H1 (cell line): Measurements from ENCODE around the gene ZNF516. TPM values are rescaled to one million over a fixed set of nuclear protein-coding genes. Genes with fewer than 3 reads are reported as not detected.

Source experiments
- CTCF ChIA-PET: fragments of 300-600 bp; sonication (Branson Sonifier 250); formaldehyde crosslinking; loops from one replicate; lab custom pipeline; 2021; ENCODE audit not compliant: partially characterized antibody; lab: Charles Lee
- POLR2A ChIA-PET: fragments of 300-600 bp; sonication (Branson Sonifier 250); formaldehyde crosslinking; loops from one replicate; lab custom pipeline; 2021; ENCODE audit warnings: inconsistent platforms; ENCODE audit not compliant: partially characterized antibody; lab: Charles Lee
- DNase-seq, 2 experiments: peaks; one replicate each; pipeline versions ENCODE4 v3.0.0 to v3.0.0-alpha.2; 2010 to 2022; ENCODE audit warnings: low spot score in 2 of 2, low read depth in 1 of 2, mixed read lengths in 1 of 2
- FAIRE-seq: peaks from 2 replicates; lab custom pipeline; 2011; peaks lifted over from hg19 to GRCh38; lab: Jason Lieb, UNC
- H2AFZ ChIP-seq: 2 replicates; pipeline ENCODE4 v1.8.1; 2012; ENCODE audit warnings: low read length, inconsistent platforms
- H2AK5ac ChIP-seq: 2 replicates; pipeline ENCODE4 v1.6.1; 2013; ENCODE audit warnings: low read depth, low read length
- H2BK120ac ChIP-seq: replicated peaks from 2 replicates; pipeline ENCODE3; 2013; ENCODE audit warnings: low read depth, low read length, inconsistent platforms
- H2BK12ac ChIP-seq: 2 replicates; pipeline ENCODE4 v1.6.1; 2013; ENCODE audit warnings: low read depth, low read length
- H2BK15ac ChIP-seq: 2 replicates; pipeline ENCODE4 v1.6.1; 2013; ENCODE audit warnings: low read length
- H2BK20ac ChIP-seq: 2 replicates; pipeline ENCODE4 v1.6.1; 2013; ENCODE audit warnings: low read length
- H2BK5ac ChIP-seq: 2 replicates; pipeline ENCODE4 v1.6.1; 2013; ENCODE audit warnings: low read depth, low read length
- H3K14ac ChIP-seq: 2 replicates; pipeline ENCODE4 v1.6.1; 2013; ENCODE audit warnings: inconsistent platforms; ENCODE audit not compliant: insufficient read length
- H3K18ac ChIP-seq: 2 replicates; pipeline ENCODE4 v1.6.1; 2013; ENCODE audit warnings: low read length; ENCODE audit errors: extremely low read depth
- H3K23ac ChIP-seq: 2 replicates; pipeline ENCODE4 v1.6.1; 2013; ENCODE audit warnings: inconsistent platforms; ENCODE audit not compliant: insufficient read length
- H3K23me2 ChIP-seq: 2 replicates; pipeline ENCODE4 v1.6.1; 2013; ENCODE audit warnings: low read depth, low read length
- H3K27ac ChIP-seq: 2 replicates; pipeline ENCODE4 v1.6.1; 2011; ENCODE audit warnings: low read depth, low read length, inconsistent platforms
- H3K27me3 ChIP-seq, 4 experiments: replicated peaks in 1 of 4; 1 replicate in 1 of 4; 2 replicates in 3 of 4; pipeline versions ENCODE4 v1.6.1 to v1.8.1; 2011 to 2013; ENCODE audit warnings: low read length in 3 of 4, mild to moderate bottlenecking in 3 of 4, inconsistent platforms in 2 of 4, mixed read lengths in 2 of 4, moderate library complexity in 1 of 4; ENCODE audit not compliant: control insufficient read depth in 3 of 4, insufficient read depth in 3 of 4; ENCODE audit errors: extremely low read depth in 1 of 4
- H3K36me3 ChIP-seq, 4 experiments: 2 replicates each; pipeline versions ENCODE4 v1.6.1 to v1.8.1; 2011 to 2013; ENCODE audit warnings: mild to moderate bottlenecking in 4 of 4, low read length in 3 of 4, moderate library complexity in 2 of 4, control low read depth in 1 of 4, inconsistent platforms in 1 of 4; ENCODE audit not compliant: insufficient read depth in 4 of 4, control insufficient read depth in 2 of 4
- H3K4ac ChIP-seq: replicated peaks from 2 replicates; pipeline ENCODE3; 2013; ENCODE audit warnings: low read length, low read depth, mixed read lengths, inconsistent platforms; ENCODE audit not compliant: insufficient read length
- H3K4me1 ChIP-seq, 4 experiments: replicated peaks in 1 of 4; 1 replicate in 1 of 4; 2 replicates in 3 of 4; pipeline versions ENCODE4 v1.6.1 to v1.8.1; 2011 to 2013; ENCODE audit warnings: low read length in 3 of 4, inconsistent platforms in 2 of 4, mixed read lengths in 1 of 4; ENCODE audit not compliant: insufficient read depth in 4 of 4, control insufficient read depth in 3 of 4
- H3K4me2 ChIP-seq, 2 experiments: 2 replicates each; pipeline versions ENCODE4 v1.6.1 to v1.8.1; 2011 to 2013; ENCODE audit warnings: low read depth in 2 of 2, low read length in 2 of 2, control low read depth in 1 of 2, inconsistent platforms in 1 of 2, mild to moderate bottlenecking in 1 of 2; ENCODE audit not compliant: insufficient read depth in 1 of 2
- H3K4me3 ChIP-seq, 4 experiments: fragments of 200-600, 300-600 bp in 1 of 4; sonication (generic), shearing (Covaris generic), sonication (Bioruptor Twin) in 1 of 4; 2 replicates each; pipeline versions ENCODE4 v1.5.1 to v1.8.1; 2011 to 2016; ENCODE audit warnings: low read length in 4 of 4, low read depth in 3 of 4, control low read depth in 2 of 4, inconsistent platforms in 2 of 4, mild to moderate bottlenecking in 2 of 4, mixed read lengths in 1 of 4, moderate library complexity in 1 of 4; ENCODE audit not compliant: insufficient read depth in 2 of 4; ENCODE audit errors: extremely low read depth in 1 of 4
- H3K56ac ChIP-seq: replicated peaks from 2 replicates; pipeline ENCODE3; 2013; ENCODE audit warnings: low read depth, mild to moderate bottlenecking, mixed read lengths, low read length, inconsistent platforms; ENCODE audit not compliant: insufficient read length
- H3K79me1 ChIP-seq: 2 replicates; pipeline ENCODE4 v1.6.1; 2013; ENCODE audit warnings: low read depth, low read length, control low read depth
- H3K79me2 ChIP-seq, 2 experiments: 2 replicates each; pipeline versions ENCODE4 v1.6.1 to v1.8.1; 2012 to 2013; ENCODE audit warnings: low read length in 2 of 2, mild to moderate bottlenecking in 2 of 2, inconsistent platforms in 1 of 2; ENCODE audit not compliant: insufficient read depth in 2 of 2, control insufficient read depth in 1 of 2
- H3K9ac ChIP-seq, 4 experiments: replicated peaks in 1 of 4; 1 replicate in 1 of 4; 2 replicates in 3 of 4; pipeline versions ENCODE4 v1.6.1 to v1.8.1; 2011 to 2013; ENCODE audit warnings: low read depth in 3 of 4, low read length in 3 of 4, control low read depth in 2 of 4, mild to moderate bottlenecking in 2 of 4, moderate library complexity in 2 of 4, inconsistent platforms in 1 of 4; ENCODE audit errors: extremely low read depth in 1 of 4
- H3K9me3 ChIP-seq, 2 experiments: 2 replicates each; pipeline versions ENCODE4 v1.6.1 to v1.8.1; 2012 to 2013; ENCODE audit warnings: mild to moderate bottlenecking in 2 of 2, moderate library complexity in 2 of 2, control low read depth in 1 of 2, inconsistent platforms in 1 of 2, low read depth in 1 of 2, low read length in 1 of 2, mixed read lengths in 1 of 2; ENCODE audit not compliant: insufficient read depth in 2 of 2
- H4K20me1 ChIP-seq, 2 experiments: replicated peaks in 1 of 2; 2 replicates each; pipeline versions ENCODE3 to v1.8.1; 2011 to 2013; ENCODE audit warnings: inconsistent platforms in 2 of 2, low read length in 2 of 2, mild to moderate bottlenecking in 1 of 2; ENCODE audit not compliant: insufficient read depth in 2 of 2, control insufficient read depth in 1 of 2
- H4K5ac ChIP-seq: 2 replicates; pipeline ENCODE4 v1.6.1; 2013; ENCODE audit warnings: low read length, low read depth, mixed read lengths, inconsistent platforms; ENCODE audit not compliant: insufficient read length
- H4K8ac ChIP-seq: 2 replicates; pipeline ENCODE4 v1.8.0; 2013; ENCODE audit warnings: mild to moderate bottlenecking, moderate library complexity, low read length, inconsistent platforms; ENCODE audit not compliant: insufficient read depth; ENCODE audit errors: extremely low read depth
- H4K91ac ChIP-seq: replicated peaks from 2 replicates; pipeline ENCODE3; 2013; ENCODE audit warnings: low read length, mixed read lengths, inconsistent platforms; ENCODE audit not compliant: insufficient read length
- CBX5 ChIP-seq: fragments of 300-800, 300-1000 bp; sonication (generic); IDR thresholded peaks from 2 replicates; pipeline ENCODE4 v1.7.1; 2016; ENCODE audit warnings: antibody characterized with exemption, low read length, low read depth
- CEBPB ChIP-seq: IDR thresholded peaks from 2 replicates; pipeline ENCODE4 v1.6.1; 2012; ENCODE audit warnings: low read depth, low read length
- CHD2 ChIP-seq: IDR thresholded peaks from 2 replicates; pipeline ENCODE4 v1.6.1; 2012; ENCODE audit warnings: low read length, improper control_type of control experiment
- CTBP2 ChIP-seq: IDR thresholded peaks from 2 replicates; pipeline ENCODE4 v1.7.0; 2011; ENCODE audit warnings: borderline replicate concordance, mild to moderate bottlenecking, moderate library complexity, mixed read lengths, low read length; ENCODE audit not compliant: insufficient read depth, insufficient read length
- RBBP5 ChIP-seq: IDR thresholded peaks from 2 replicates; pipeline ENCODE4 v1.7.1; 2012; ENCODE audit warnings: low read depth, mild to moderate bottlenecking, inconsistent platforms, low read length, moderate library complexity, borderline replicate concordance
- RXRA ChIP-seq: IDR thresholded peaks from 2 replicates; pipeline ENCODE4 v1.6.1; 2011; ENCODE audit warnings: low read depth, mild to moderate bottlenecking, low read length, moderate library complexity; ENCODE audit not compliant: insufficient read depth
- SIX5 ChIP-seq: IDR thresholded peaks from 2 replicates; pipeline ENCODE4 v1.6.1; 2011; ENCODE audit warnings: mild to moderate bottlenecking, low read depth, low read length
- SP1 ChIP-seq: IDR thresholded peaks from 2 replicates; pipeline ENCODE4 v1.6.1; 2011; ENCODE audit warnings: low read depth, low read length
- SP2 ChIP-seq: IDR thresholded peaks from 2 replicates; pipeline ENCODE4 v1.6.1; 2012; ENCODE audit warnings: mild to moderate bottlenecking, low read length, inconsistent platforms
- TAF7 ChIP-seq: optimal IDR thresholded peaks from 2 replicates; pipeline ENCODE3; 2011; ENCODE audit warnings: low read depth, mild to moderate bottlenecking, inconsistent platforms, low read length, moderate library complexity, borderline replicate concordance
- TBP ChIP-seq: IDR thresholded peaks from 2 replicates; pipeline ENCODE4 v1.6.1; 2011; ENCODE audit warnings: low read depth, low read length, improper control_type of control experiment
- ZNF274 ChIP-seq: IDR thresholded peaks from 2 replicates; pipeline ENCODE4 v1.7.0; 2012; ENCODE audit warnings: low read length, borderline replicate concordance; ENCODE audit errors: extremely low read depth
- WGBS, 2 experiments: shearing (Covaris generic) in 1 of 2; methylation state at CpG; one replicate each; pipeline versions ENCODE4 v1.1.6 to v1.1.7; 2013 to 2015; ENCODE audit warnings: low lambda C conversion rate in 2 of 2, mixed read lengths in 2 of 2, inconsistent platforms in 1 of 2, low coverage in 1 of 2, missing lambda C conversion rate in 1 of 2; ENCODE audit not compliant: insufficient replicate concordance in 2 of 2, insufficient coverage in 1 of 2, insufficient read length in 1 of 2; ENCODE audit errors: extremely low coverage in 1 of 2, missing lambda C conversion rate in 1 of 2; 5-methylcytosine and 5-hydroxymethylcytosine counted together
- polyA plus RNA-seq, 7 experiments: library from polyadenylated mRNA; depleted of rRNA in 3 of 7; stranded (reverse) in 5 of 7; unstranded in 2 of 7; fragments of >200 nt in 5 of 7; fragments of 200-250 nt in 2 of 7; gene quantifications; 1 replicate in 5 of 7; 2 replicates in 1 of 7; 4 replicates in 1 of 7; pipeline versions ENCODE4 v1.2.1 to v1.2.3, GENCODE V29; 2011 to 2013; ENCODE audit warnings: missing spikeins in 2 of 7, mixed read lengths in 2 of 7
- total RNA-seq: library from RNA; stranded (reverse); fragmentation: NEBNext Ultra II Directional; extraction: Animal tissue kit (Norgen Biotek cat#: 25700); gene quantifications from 2 replicates; pipeline ENCODE4 v1.2.1, GENCODE V29; 2021
- TF ChIP-seq, protein P1 (sequence below): IDR thresholded peaks from 2 replicates; pipeline ENCODE4 v1.6.1; 2012; ENCODE audit warnings: low read length, inconsistent platforms

Gene ZNF516
- total and polyA plus RNA-seq, 2 of the 8 experiments (the other 6 are each of a cell fraction or from before 2014, with no cell fraction given) = 7.3 to 17.0 TPM

DNA sequence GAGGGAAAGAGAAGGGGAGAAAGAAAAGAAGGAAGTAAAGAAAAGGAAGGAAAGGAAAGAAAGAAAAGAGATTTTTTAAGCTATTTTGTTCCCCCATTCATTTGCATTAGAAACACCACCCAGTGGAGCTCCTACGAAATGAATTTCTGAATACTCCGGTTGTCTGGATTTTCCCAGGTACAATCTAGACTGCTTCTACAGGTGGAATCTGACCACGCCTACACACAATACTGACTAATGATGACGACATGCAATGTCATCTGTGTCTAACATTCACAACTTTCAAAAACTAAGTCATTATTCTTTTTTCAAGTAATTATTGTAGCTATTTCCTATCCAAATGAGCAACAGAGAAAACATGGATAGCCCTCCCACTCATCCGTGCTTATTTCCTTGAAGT lies 121.7 kb downstream of the ZNF516 start:
- H3K79me1 ChIP-seq = no peaks in the 10 kb centered on the region
- no peak overlapping the region for H3K56ac ChIP-seq
- no peaks in the 10 kb centered on the region for H3K27me3 ChIP-seq
- no peak overlapping the region for H4K91ac ChIP-seq
- H2AFZ ChIP-seq = no peak overlapping the region
- H3K4me2 ChIP-seq = no peak overlapping the region
- FAIRE-seq = no peak
- no peak overlapping the region for H2BK5ac ChIP-seq
- H3K36me3 ChIP-seq = peaks cover 0 to 3% (median under 1%) of the 10 kb centered on the region in 4 experiments; a peak in 1 of 8 replicates
- ChIA-PET POLR2A (interaction anchor here (0.6 kb wide), 2 partner anchors 13 to 83 kb away, joined by 3 read pairs; no protein-coding TSS in a partner anchor), CTCF (interaction anchor here (0.6 to 1.6 kb wide), 4 partner anchors 25 to 134 kb away, joined by 3 to 12 read pairs (median 3); no protein-coding TSS in a partner anchor)
- no peak overlapping the region for H3K23ac ChIP-seq
- no peak overlapping the region for H3K27ac ChIP-seq
- H2BK12ac ChIP-seq = no peak overlapping the region
- no peak overlapping the region for H2AK5ac ChIP-seq
- no peak overlapping the region for H2BK120ac ChIP-seq
- H3K9me3 ChIP-seq = no peaks in the 10 kb centered on the region
- 83% methylated on average over 5 of the region's 5 CpGs; no CpG with 5 or more reads in 1 of the 2 experiments for WGBS, 2 experiments
- peaks cover 0 to 4% (median 2%) of the 10 kb centered on the region in 4 experiments; a peak in 3 of 7 replicates for H3K4me1 ChIP-seq
- no peak overlapping the region for H2BK20ac ChIP-seq
- no peak overlapping the region for H3K14ac ChIP-seq
- H3K9ac ChIP-seq = no peak overlapping the region
- H3K79me2 ChIP-seq = no peaks in the 10 kb centered on the region
- no peak overlapping the region for H3K4ac ChIP-seq
- no peak overlapping the region for H4K5ac ChIP-seq
- H2BK15ac ChIP-seq = no peak overlapping the region
- H4K20me1 ChIP-seq = no peaks in the 10 kb centered on the region
- DNase-seq = no peak
- no peak overlapping the region for H4K8ac ChIP-seq
- no peaks in the 10 kb centered on the region for H3K23me2 ChIP-seq
- H3K4me3 ChIP-seq = no peak overlapping the region
- no peak overlapping the region for H3K18ac ChIP-seq
- TF ChIP-seq TAF7 (no peak), SIX5 (no peak), ZNF274 (no peak), CBX5 (no peak), TBP (no peak), SP1 (no peak), SP2 (no peak), RXRA (no peak), CTBP2 (no peak), CEBPB (no peak), RBBP5 (no peak), CHD2 (no peak)
- TF ChIP-seq, protein P1, sequence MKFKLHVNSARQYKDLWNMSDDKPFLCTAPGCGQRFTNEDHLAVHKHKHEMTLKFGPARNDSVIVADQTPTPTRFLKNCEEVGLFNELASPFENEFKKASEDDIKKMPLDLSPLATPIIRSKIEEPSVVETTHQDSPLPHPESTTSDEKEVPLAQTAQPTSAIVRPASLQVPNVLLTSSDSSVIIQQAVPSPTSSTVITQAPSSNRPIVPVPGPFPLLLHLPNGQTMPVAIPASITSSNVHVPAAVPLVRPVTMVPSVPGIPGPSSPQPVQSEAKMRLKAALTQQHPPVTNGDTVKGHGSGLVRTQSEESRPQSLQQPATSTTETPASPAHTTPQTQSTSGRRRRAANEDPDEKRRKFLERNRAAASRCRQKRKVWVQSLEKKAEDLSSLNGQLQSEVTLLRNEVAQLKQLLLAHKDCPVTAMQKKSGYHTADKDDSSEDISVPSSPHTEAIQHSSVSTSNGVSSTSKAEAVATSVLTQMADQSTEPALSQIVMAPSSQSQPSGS = no peak
